SIG-M5 treated with dmso at 0.1 percent for 504 hours (cell line): ENCODE data around the gene TRAPPC2.
"Not testable (repeated sequence)": the region's sequence is repeated elsewhere in the genome, so short reads cannot be mapped to it uniquely, and the experiment has no call there.

Experiments used
- DNase-seq: peaks from one replicate; lab custom pipeline; 2025; ENCODE audit not compliant: unreplicated experiment; lab: John Stamatoyannopoulos, UW

The TRAPPC2 gene

DNA sequence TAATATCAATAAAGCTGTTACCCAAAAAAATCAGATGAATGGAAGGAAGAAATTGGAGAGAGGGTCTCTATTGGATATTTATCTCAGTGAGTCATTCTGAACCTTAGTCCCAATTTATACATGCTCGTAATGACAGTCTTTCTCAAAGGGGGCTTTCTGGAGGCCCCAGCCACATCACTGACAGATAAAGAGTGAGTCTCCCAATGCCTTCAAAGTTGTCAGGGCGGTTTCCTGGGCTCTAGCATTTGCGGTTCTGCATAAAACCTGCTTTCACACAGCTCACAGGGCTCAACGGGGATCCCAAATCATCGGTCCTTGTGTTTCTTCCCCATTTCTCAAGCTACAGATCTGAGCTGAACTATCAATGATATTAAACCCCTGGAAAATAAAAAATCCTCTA is 64.2 kb downstream of the TRAPPC2 start:
- DNase-seq: no peak

DNA sequence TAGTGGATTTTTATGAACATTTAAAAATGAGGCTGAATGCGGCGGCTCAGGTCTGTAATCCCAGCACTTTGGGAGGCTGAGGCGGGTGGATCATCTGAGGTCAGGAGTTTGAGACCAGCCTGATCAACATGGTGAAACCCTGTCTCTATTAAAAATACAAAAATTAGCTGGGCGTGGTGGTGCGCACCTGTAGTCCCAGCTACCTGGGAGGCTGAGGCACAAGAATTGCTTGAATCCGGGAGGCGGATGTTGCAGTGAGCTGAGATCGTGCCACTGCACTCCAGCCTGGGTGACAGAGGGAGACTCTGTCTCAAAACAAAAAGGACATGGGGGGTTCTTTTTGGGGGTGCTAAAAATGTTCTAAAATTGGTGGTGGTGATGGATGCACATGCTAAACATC is 64.7 kb downstream of the TRAPPC2 start:
- DNase-seq: not testable (repeated sequence)

DNA sequence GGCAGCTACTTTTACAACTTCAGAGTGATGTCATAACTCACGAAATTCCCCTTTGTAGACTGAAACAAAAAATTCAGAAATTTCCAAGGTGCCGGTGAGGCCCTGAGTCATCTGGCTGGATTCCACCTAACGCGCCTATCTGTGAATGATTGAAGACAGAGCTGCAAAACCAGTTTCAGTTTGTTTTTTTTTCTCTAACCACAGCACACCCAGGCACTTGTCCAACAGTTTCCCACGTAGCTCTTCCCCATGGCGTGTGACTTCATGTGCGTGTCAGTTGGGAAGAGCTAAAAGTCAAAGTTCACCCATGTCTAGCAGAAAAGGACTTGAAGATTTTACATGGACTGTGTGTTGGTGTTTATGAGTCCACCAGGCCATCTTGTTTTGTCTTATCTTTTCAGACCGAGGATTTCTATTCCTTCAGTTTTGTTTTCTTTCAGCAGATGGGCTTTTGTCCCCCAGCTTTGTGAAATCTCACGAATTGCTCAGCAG is 65.1 kb downstream of the TRAPPC2 start:
- peak; percentile 56 for DNase-seq

DNA sequence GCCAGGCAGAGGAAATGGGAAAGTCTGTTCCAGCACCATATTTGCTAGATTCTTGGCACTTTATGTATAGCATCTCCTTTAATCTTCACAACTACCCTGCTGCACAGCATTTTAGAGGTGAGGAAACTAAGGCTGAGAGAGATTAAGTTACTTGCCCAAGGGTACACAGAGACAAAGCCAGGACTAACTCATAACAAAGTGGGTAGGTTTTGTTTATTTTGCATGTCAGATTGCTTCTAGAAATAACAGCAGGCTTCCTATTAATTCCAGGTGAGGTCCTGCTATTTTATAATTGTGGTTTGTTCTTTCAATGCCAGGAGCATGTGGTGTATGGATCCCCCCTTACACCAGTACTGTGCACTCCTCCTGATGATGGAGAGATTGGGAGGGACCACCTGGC is 66.5 kb downstream of the TRAPPC2 start:
- no peak for DNase-seq

DNA sequence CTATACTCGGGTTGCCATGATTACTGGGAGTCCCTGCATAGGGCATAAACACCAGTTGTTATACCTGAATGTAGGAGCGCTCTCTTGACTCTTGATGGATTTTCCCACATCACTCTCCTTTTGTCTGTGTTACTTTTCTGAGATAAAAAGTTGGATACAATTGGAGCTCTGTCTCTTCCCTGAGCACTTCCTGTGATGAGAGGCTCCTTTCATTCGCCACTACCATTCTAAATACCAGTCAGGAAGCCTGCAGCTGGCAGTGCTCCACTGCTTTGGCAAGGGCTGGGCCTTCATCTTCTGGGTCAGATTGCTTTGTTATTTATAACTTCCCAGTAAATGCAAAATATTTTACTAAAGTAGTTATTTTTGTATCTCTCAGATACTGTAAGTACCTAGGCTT is 67.6 kb downstream of the TRAPPC2 start:
- no peak for DNase-seq

DNA sequence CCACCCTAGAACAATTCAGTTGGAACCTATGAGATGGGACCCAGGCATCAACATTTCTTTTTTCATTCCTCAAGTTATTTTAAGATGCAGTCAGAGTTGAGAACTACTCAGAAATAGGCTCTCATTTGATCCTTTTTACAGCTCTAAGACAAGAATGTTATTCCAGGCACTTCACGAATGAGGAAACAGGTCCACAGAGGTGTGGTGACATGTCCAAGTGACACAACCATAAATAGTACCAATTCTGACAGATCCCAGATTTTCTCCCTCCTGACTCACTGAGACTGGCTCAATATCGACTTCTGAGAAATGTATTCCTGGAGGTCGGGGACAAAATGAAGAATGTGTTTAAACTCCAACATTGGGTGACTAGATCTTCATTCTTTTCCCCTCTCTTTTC is 70.4 kb downstream of the TRAPPC2 start:
- DNase-seq: no peak

DNA sequence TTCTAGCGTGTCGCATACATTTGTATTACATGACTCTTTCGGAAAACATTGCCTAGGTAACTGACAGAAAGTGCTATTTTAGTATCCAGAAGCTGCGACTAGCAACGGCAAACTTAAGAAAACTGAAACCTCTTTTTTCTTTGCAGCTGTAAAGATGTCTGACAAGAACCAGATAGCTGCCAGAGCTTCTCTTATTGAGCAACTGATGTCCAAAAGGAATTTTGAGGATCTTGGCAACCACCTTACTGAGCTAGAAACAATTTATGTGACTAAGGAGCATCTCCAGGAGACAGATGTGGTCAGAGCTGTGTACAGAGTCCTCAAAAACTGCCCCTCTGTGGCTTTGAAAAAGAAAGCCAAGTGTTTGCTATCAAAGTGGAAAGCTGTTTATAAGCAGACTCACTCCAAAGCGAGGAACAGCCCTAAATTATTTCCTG is 72.0 kb downstream of the TRAPPC2 start:
- no peak for DNase-seq
